Breast epithelium (tissue), 4 donors: ENCODE measurements around the gene TSR3. TPM values are rescaled to one million over a fixed set of nuclear protein-coding genes. Genes with fewer than 3 reads are reported as not detected.
A peak's percentile ranks its signal among the peaks of the same experiment; 100 is the strongest.

Experiments
- DNase-seq, 2 donors: peaks; one replicate each; pipeline ENCODE4 v3.0.0-alpha.2; 2019; ENCODE audit warnings: low spot score in 2 of 2
- H3K27ac ChIP-seq, 2 donors: fragments of 200-600 bp; sonication (generic) in 1 of 2; one replicate each; pipeline ENCODE4 v1.5.1; 2016 to 2019; ENCODE audit warnings: mild to moderate bottlenecking in 1 of 2
- H3K27me3 ChIP-seq, 2 donors: fragments of 200-600 bp; sonication (generic) in 1 of 2; one replicate each; pipeline versions ENCODE4 v1.5.1 to v1.6.0; 2017 to 2019; ENCODE audit warnings: control low read depth in 1 of 2, mild to moderate bottlenecking in 1 of 2
- H3K36me3 ChIP-seq: fragments of 200-600 bp; one replicate; pipeline ENCODE4 v1.5.1; 2019
- H3K4me1 ChIP-seq, 2 donors: fragments of 200-600 bp; sonication (generic); one replicate each; pipeline ENCODE4 v1.5.1; 2016 to 2019; ENCODE audit warnings: control low read depth in 1 of 2
- H3K4me3 ChIP-seq, 3 donors: fragments of 200-600 bp; sonication (generic); 1 replicate in 2 of 3; 2 replicates in 1 of 3; pipeline ENCODE4 v1.5.1; 2016 to 2019; ENCODE audit warnings: mild to moderate bottlenecking in 3 of 3, moderate library complexity in 2 of 3
- H3K9me3 ChIP-seq, 2 donors: fragments of 200-600 bp; sonication (generic) in 1 of 2; one replicate each; pipeline ENCODE4 v1.5.1; 2016 to 2019; ENCODE audit warnings: control low read depth in 1 of 2
- POLR2A ChIP-seq: fragments of 450-650 bp; IDR thresholded peaks from one replicate; pipeline ENCODE4 v1.6.1; 2016; ENCODE audit warnings: antibody characterized with exemption, mild to moderate bottlenecking, moderate library complexity
- POLR2AphosphoS5 ChIP-seq, 3 donors: sonication (generic); formaldehyde crosslinking; IDR thresholded peaks; one replicate each; pipeline ENCODE4 v1.6.1; 2017; ENCODE audit warnings: antibody characterized with exemption in 3 of 3
- intact Hi-C: fragments of 100-400 bp; cut with DNase I; formaldehyde crosslinking; loops from one replicate; pipeline ENCODE4 v1.15.1; 2023; ENCODE audit warnings: low total_unique reads
- total RNA-seq, 3 donors: library from RNA; depleted of rRNA; stranded (reverse); fragments of >200 nt; gene quantifications; one replicate each; pipeline ENCODE4 v1.1.0, GENCODE V29; 2016
- TF ChIP-seq, protein P1 (sequence below), 3 donors: fragments of 450-650 bp; IDR thresholded peaks; one replicate each; pipeline ENCODE4 v1.5.1; 2016 to 2017; ENCODE audit warnings: antibody characterized with exemption in 3 of 3, mild to moderate bottlenecking in 3 of 3, moderate library complexity in 3 of 3

Gene TSR3
- total RNA-seq, 3 donors from 2014 or later = 54.4 to 72.3 (median 59.6) TPM

GRCh38 chr16:1337486-1337885, 14.2 kb downstream of the TSR3 start:
- Histone ChIP-seq H3K27me3 (peaks cover 6 to 35% of the 10 kb centered on the region in 2 donors), H3K9me3 (no peaks in the 10 kb centered on the region), H3K4me1 (peaks cover 13 to 15% of the 10 kb centered on the region in 2 donors), H3K4me3 (no peak overlapping the region), H3K27ac (no peak overlapping the region), H3K36me3 (no peaks in the 10 kb centered on the region)
- intact Hi-C loops = no loop called here
- TF ChIP-seq POLR2A (no peak), POLR2AphosphoS5 (IDR thresholded peaks at IDR 0.05) (no peak)
- TF ChIP-seq, protein P1, sequence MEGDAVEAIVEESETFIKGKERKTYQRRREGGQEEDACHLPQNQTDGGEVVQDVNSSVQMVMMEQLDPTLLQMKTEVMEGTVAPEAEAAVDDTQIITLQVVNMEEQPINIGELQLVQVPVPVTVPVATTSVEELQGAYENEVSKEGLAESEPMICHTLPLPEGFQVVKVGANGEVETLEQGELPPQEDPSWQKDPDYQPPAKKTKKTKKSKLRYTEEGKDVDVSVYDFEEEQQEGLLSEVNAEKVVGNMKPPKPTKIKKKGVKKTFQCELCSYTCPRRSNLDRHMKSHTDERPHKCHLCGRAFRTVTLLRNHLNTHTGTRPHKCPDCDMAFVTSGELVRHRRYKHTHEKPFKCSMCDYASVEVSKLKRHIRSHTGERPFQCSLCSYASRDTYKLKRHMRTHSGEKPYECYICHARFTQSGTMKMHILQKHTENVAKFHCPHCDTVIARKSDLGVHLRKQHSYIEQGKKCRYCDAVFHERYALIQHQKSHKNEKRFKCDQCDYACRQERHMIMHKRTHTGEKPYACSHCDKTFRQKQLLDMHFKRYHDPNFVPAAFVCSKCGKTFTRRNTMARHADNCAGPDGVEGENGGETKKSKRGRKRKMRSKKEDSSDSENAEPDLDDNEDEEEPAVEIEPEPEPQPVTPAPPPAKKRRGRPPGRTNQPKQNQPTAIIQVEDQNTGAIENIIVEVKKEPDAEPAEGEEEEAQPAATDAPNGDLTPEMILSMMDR (IDR thresholded peaks at IDR 0.05) = no peak
- DNase-seq = no peak

- no peaks in the 10 kb centered on the region for H3K36me3 ChIP-seq
- no peaks in the 10 kb centered on the region for H3K9me3 ChIP-seq
- H3K27me3 ChIP-seq = peaks cover 6 to 37% of the 10 kb centered on the region in 2 donors
- no peak overlapping the region for H3K27ac ChIP-seq
- H3K4me3 ChIP-seq = no peak overlapping the region
- H3K4me1 ChIP-seq = peaks cover 22% of the 10 kb centered on the region in 2 donors
- intact Hi-C loops = no loop called here
- DNase-seq = no peak
- TF ChIP-seq, protein P1 (IDR thresholded peaks at IDR 0.05) = no peak
- TF ChIP-seq POLR2A = no peak
- no peak for TF ChIP-seq POLR2AphosphoS5 (IDR thresholded peaks at IDR 0.05)
Observed at GRCh38 chr16:1336619-1337018, 15.1 kb downstream of the TSR3 start.

GRCh38 chr16:1335996-1336395, 15.7 kb downstream of the TSR3 start:
- H3K9me3 ChIP-seq = no peaks in the 10 kb centered on the region
- peaks cover 22 to 26% of the 10 kb centered on the region in 2 donors for H3K4me1 ChIP-seq
- no peak for TF ChIP-seq POLR2A
- DNase-seq = no peak
- H3K27me3 ChIP-seq = peaks cover 6 to 37% of the 10 kb centered on the region in 2 donors
- no peak overlapping the region for H3K4me3 ChIP-seq
- H3K36me3 ChIP-seq = no peaks in the 10 kb centered on the region
- H3K27ac ChIP-seq = no peak overlapping the region
- intact Hi-C loops = no loop called here

DNA sequence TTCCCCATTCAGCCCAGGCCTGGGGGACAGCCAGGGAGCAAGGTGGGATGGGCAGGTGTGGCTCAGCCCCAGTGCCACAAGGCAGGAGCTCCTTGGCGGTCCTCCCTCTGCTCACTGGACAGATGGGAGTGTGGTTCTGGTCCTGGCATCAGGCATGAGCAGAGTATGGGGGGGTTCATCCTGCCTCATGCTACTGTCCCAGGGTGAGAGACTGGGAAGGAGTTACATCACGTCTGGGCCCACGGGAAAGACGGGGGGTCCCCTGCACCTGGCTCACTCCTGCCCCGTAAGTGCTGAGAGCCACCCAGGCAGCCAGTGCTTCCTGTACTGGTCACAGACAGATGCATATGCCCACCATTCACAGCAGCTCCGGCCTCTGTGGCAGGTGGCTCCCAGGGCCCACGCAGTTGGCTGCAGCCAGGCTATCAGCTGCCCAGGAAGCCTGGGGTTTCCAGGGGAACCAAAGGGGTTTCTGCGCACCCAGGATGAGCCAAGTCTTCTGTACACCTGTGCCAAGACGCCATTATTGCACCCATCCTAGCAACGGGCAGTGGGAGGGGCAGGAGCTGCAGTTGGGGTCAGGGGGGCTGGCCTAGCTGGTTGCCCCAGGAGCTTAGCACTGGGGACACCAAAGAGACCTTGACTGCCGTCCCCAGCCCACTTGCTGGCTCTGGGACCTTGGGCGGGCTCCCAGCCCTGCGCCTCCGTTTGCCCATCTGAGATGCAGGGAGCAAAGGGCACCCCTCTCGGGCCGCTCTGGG, 16.3 kb downstream of the TSR3 start:
- Histone ChIP-seq H3K36me3 (no peaks in the 10 kb centered on the region), H3K27me3 (peaks cover 6 to 37% of the 10 kb centered on the region in 2 donors), H3K9me3 (peaks cover 0 to 4% of the 10 kb centered on the region in 2 donors), H3K27ac (no peak overlapping the region), H3K4me1 (peaks cover 22 to 26% of the 10 kb centered on the region in 2 donors), H3K4me3 (no peak overlapping the region)
- no peak for DNase-seq
- intact Hi-C loops = no loop called here
- TF ChIP-seq POLR2A (no peak), POLR2AphosphoS5 (IDR thresholded peaks at IDR 0.05) (no peak)
- TF ChIP-seq, protein P1 (IDR thresholded peaks at IDR 0.05) = no peak

GRCh38 chr16:1334739-1335138, 16.9 kb downstream of the TSR3 start:
- DNase-seq = no peak
- intact Hi-C loops = no loop called here
- TF ChIP-seq POLR2A (no peak), POLR2AphosphoS5 (IDR thresholded peaks at IDR 0.05) (no peak)
- TF ChIP-seq, protein P1 (IDR thresholded peaks at IDR 0.05) = no peak
- Histone ChIP-seq H3K27ac (no peak overlapping the region), H3K4me3 (peak overlapping the region in 2 of 3 donors; percentile 59 to 77), H3K27me3 (peaks cover 6 to 37% of the 10 kb centered on the region in 2 donors), H3K4me1 (peaks cover 22 to 26% of the 10 kb centered on the region in 2 donors), H3K9me3 (peaks cover 0 to 8% of the 10 kb centered on the region in 2 donors), H3K36me3 (no peaks in the 10 kb centered on the region)
